Activated CD4-positive, alpha-beta memory T cell treated with anti-CD3 and anti-CD28 coated beads for 36 hours (primary cell): ENCODE results near the gene TMED7. TPM values are rescaled to one million over a fixed set of nuclear protein-coding genes. Genes with fewer than 3 reads are reported as not detected.
A peak's percentile ranks its signal among the peaks of the same experiment; 100 is the strongest.

Experiments used
- CTCF ChIA-PET: fragments of 350-600 bp; sonication (Branson Sonifier 250); formaldehyde crosslinking; loops from one replicate; lab custom pipeline; 2021; ENCODE audit warnings: antibody characterized with exemption, inconsistent platforms; lab: Charles Lee
- POLR2A ChIA-PET: fragments of 350-600 bp; sonication (Branson Sonifier 250); formaldehyde crosslinking; loops from one replicate; lab custom pipeline; 2021; ENCODE audit warnings: antibody characterized with exemption; lab: Charles Lee
- DNase-seq: peaks from one replicate; pipeline ENCODE4 v3.0.0-alpha.2; 2020
- H3K27ac Mint-ChIP-seq: one replicate; pipeline ENCODE4 v1.8.0; 2021; ENCODE audit warnings: mixed read lengths
- H3K27me3 Mint-ChIP-seq: one replicate; pipeline ENCODE4 v1.8.0; 2021; ENCODE audit warnings: mixed read lengths
- H3K36me3 Mint-ChIP-seq: one replicate; pipeline ENCODE4 v1.8.0; 2021; ENCODE audit warnings: mixed read lengths
- H3K4me1 Mint-ChIP-seq: one replicate; pipeline ENCODE4 v1.8.0; 2021; ENCODE audit warnings: low read depth, mixed read lengths
- H3K4me3 Mint-ChIP-seq: one replicate; pipeline ENCODE4 v1.8.0; 2021; ENCODE audit warnings: mild to moderate bottlenecking, mixed read lengths
- H3K9me3 Mint-ChIP-seq: one replicate; pipeline ENCODE4 v1.8.0; 2021; ENCODE audit warnings: mixed read lengths
- intact Hi-C: fragments of 100-400 bp; cut with micrococcal nuclease; formaldehyde crosslinking; loops from one replicate; pipeline ENCODE4 v1.15.1; 2023
- total RNA-seq, 2 experiments: library from RNA; stranded (reverse); gene quantifications; one replicate each; pipeline ENCODE4 v1.2.3, GENCODE V29; 2021

TMED7 gene
- total RNA-seq, 2 experiments from 2014 or later, result 42.2 to 44.1 TPM

- ChIA-PET CTCF (interaction anchor here (0.8 to 2.2 kb wide), 10 partner anchors 8 to 371 kb away, joined by 3 to 6 read pairs (median 4); partner anchors contain the start of genes AP3S1 and ATG12), POLR2A (interaction anchor here (0.9 to 4.3 kb wide), 7 partner anchors 9 to 329 kb away, joined by 3 to 18 read pairs (median 5); partner anchors contain the start of genes AP3S1, ATG12, CCDC112 and FEM1C)
- peaks cover 1% of the 10 kb centered on the region for H3K36me3 Mint-ChIP-seq
- H3K27ac Mint-ChIP-seq, result peak overlapping the region; percentile 43
- H3K4me1 Mint-ChIP-seq, result peaks cover 23% of the 10 kb centered on the region
- no peak for DNase-seq
- intact Hi-C loops, result loop anchor here (5.0 kb wide), 2 partner anchors 163 to 453 kb away; no protein-coding TSS in a partner anchor
- H3K4me3 Mint-ChIP-seq, result no peak overlapping the region
- no peaks in the 10 kb centered on the region for H3K9me3 Mint-ChIP-seq
- H3K27me3 Mint-ChIP-seq, result no peaks in the 10 kb centered on the region
These were observed 842 bp downstream of the TMED7 start for GRCh38 chr5:115624994-115625393.

GRCh38 chr5:115623658-115624057 is 2.2 kb downstream of the TMED7 start:
- intact Hi-C loops, result no loop called here
- Mint-ChIP-seq H3K4me3 (no peak overlapping the region), H3K36me3 (peaks cover 9% of the 10 kb centered on the region), H3K27me3 (no peaks in the 10 kb centered on the region), H3K9me3 (no peaks in the 10 kb centered on the region), H3K4me1 (peaks cover 23% of the 10 kb centered on the region), H3K27ac (no peak overlapping the region)
- ChIA-PET CTCF (interaction anchor here (0.6 to 2.2 kb wide), 3 partner anchors 9 to 50 kb away, joined by 3 to 6 read pairs (median 4); no protein-coding TSS in a partner anchor), POLR2A (interaction anchor here (4.3 kb wide), 1 partner anchor 80 kb away, joined by 18 read pairs; the partner anchor contains the start of gene FEM1C)
- DNase-seq, result no peak

DNA sequence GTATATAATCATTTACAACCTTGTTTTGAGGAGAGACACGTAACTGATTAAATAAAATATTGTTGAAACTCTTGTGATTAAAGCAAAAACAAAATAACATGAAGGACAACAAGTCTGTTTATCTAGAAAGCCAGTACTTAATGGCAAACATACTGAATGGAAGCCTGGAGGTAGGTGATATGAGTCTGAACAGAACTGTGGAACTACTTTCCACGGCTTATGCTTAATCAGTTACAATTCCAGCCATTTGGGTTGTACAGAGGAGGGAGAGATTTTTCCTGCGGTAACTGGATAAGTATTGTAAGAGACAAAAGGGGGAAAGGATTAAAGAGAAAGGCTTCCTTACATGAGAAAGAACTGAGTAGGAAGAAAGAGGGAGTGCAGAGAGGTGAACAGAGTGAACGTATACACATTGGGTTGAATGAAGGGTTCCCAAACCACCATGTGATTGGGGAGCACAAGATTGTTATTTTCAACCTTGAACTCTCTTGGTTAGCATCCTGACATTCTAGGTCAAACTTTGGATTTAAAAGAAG is 4.4 kb downstream of the TMED7 start:
- Mint-ChIP-seq H3K27ac (no peak overlapping the region), H3K4me3 (no peak overlapping the region), H3K27me3 (no peaks in the 10 kb centered on the region), H3K9me3 (no peaks in the 10 kb centered on the region), H3K36me3 (peaks cover 17% of the 10 kb centered on the region), H3K4me1 (peaks cover 18% of the 10 kb centered on the region)
- ChIA-PET CTCF (no interaction called here), POLR2A (no interaction called here)
- no peak for DNase-seq
- intact Hi-C loops, result no loop called here

- H3K4me3 Mint-ChIP-seq, result no peak overlapping the region
- no peak overlapping the region for H3K27ac Mint-ChIP-seq
- H3K4me1 Mint-ChIP-seq, result peaks cover 8% of the 10 kb centered on the region
- ChIA-PET CTCF (interaction anchor here (0.9 to 1.4 kb wide), 3 partner anchors 9 to 215 kb away, joined by 3 read pairs; partner anchors contain the start of gene TMED7), POLR2A (interaction anchor here (2.3 kb wide), 1 partner anchor 8 kb away, joined by 7 read pairs; no protein-coding TSS in a partner anchor)
- H3K36me3 Mint-ChIP-seq, result peaks cover 32% of the 10 kb centered on the region
- H3K9me3 Mint-ChIP-seq, result no peaks in the 10 kb centered on the region
- intact Hi-C loops, result no loop called here
- no peaks in the 10 kb centered on the region for H3K27me3 Mint-ChIP-seq
- no peak for DNase-seq
These were observed 8.9 kb downstream of the TMED7 start for GRCh38 chr5:115616892-115617291.

- no peak for DNase-seq
- H3K27ac Mint-ChIP-seq, result no peak overlapping the region
- H3K4me1 Mint-ChIP-seq, result peaks cover 6% of the 10 kb centered on the region
- peaks cover 32% of the 10 kb centered on the region for H3K36me3 Mint-ChIP-seq
- ChIA-PET CTCF (interaction anchor here (0.7 to 1.4 kb wide), 4 partner anchors 9 to 215 kb away, joined by 3 read pairs; partner anchors contain the start of gene TMED7), POLR2A (interaction anchor here (2.3 kb wide), 1 partner anchor 8 kb away, joined by 7 read pairs; no protein-coding TSS in a partner anchor)
- H3K27me3 Mint-ChIP-seq, result no peaks in the 10 kb centered on the region
- no peaks in the 10 kb centered on the region for H3K9me3 Mint-ChIP-seq
- intact Hi-C loops, result no loop called here
- no peak overlapping the region for H3K4me3 Mint-ChIP-seq
These were observed 9.4 kb downstream of the TMED7 start for GRCh38 chr5:115616472-115616871.

GRCh38 chr5:115611873-115612272 is 14.0 kb downstream of the TMED7 start:
- Mint-ChIP-seq H3K4me3 (no peak overlapping the region), H3K9me3 (no peaks in the 10 kb centered on the region), H3K27ac (no peak overlapping the region), H3K36me3 (peaks cover 19% of the 10 kb centered on the region), H3K4me1 (peaks cover 8% of the 10 kb centered on the region), H3K27me3 (no peaks in the 10 kb centered on the region)
- ChIA-PET POLR2A (no interaction called here), CTCF (no interaction called here)
- intact Hi-C loops, result no loop called here
- DNase-seq, result no peak

DNA sequence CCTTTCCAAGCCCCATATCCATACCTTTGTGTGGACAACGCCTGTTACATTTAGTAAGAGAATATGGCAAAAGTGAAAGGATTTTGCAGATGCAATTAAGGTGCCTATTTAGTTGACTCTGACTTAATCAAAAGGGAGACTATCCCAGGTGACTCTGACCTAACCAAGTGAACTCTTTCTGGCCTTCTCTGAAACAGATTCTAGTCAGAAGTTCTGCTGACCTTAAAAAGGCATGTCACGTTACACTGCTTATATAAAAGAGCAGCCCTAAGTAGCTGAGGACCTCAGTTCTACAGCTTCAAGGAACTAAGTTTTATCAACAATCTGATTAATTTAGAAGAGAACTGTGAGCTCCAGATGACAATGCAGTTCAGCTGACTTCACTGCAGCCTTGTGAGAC is 17.9 kb downstream of the TMED7 start:
- CTCF ChIA-PET, result no interaction called here
- peaks cover 10% of the 10 kb centered on the region for H3K4me1 Mint-ChIP-seq
- no peak for DNase-seq
- H3K36me3 Mint-ChIP-seq, result peaks cover 16% of the 10 kb centered on the region
- no peaks in the 10 kb centered on the region for H3K27me3 Mint-ChIP-seq
- H3K9me3 Mint-ChIP-seq, result no peaks in the 10 kb centered on the region
- no peak overlapping the region for H3K27ac Mint-ChIP-seq
- intact Hi-C loops, result no loop called here
- H3K4me3 Mint-ChIP-seq, result no peak overlapping the region
- POLR2A ChIA-PET, result interaction anchor here (1.2 kb wide), 1 partner anchor 11 kb away, joined by 3 read pairs; no protein-coding TSS in a partner anchor

- H3K4me3 Mint-ChIP-seq, result no peak overlapping the region
- POLR2A ChIA-PET, result no interaction called here
- CTCF ChIA-PET, result interaction anchor here (1.0 kb wide), 1 partner anchor 225 kb away, joined by 3 read pairs; no protein-coding TSS in a partner anchor
- H3K27ac Mint-ChIP-seq, result no peak overlapping the region
- no peaks in the 10 kb centered on the region for H3K27me3 Mint-ChIP-seq
- intact Hi-C loops, result no loop called here
- DNase-seq, result no peak
- H3K4me1 Mint-ChIP-seq, result peaks cover 22% of the 10 kb centered on the region
- no peaks in the 10 kb centered on the region for H3K9me3 Mint-ChIP-seq
- peaks cover 19% of the 10 kb centered on the region for H3K36me3 Mint-ChIP-seq
These were observed 20.4 kb downstream of the TMED7 start for GRCh38 chr5:115605436-115605835.

- Mint-ChIP-seq H3K36me3 (peaks cover 15% of the 10 kb centered on the region), H3K4me1 (peaks cover 25% of the 10 kb centered on the region), H3K4me3 (peak overlapping the region; percentile 50), H3K27me3 (no peaks in the 10 kb centered on the region), H3K27ac (peak overlapping the region; percentile 18), H3K9me3 (no peaks in the 10 kb centered on the region)
- ChIA-PET CTCF (interaction anchor here (2.0 kb wide), 1 partner anchor 12 kb away, joined by 6 read pairs; no protein-coding TSS in a partner anchor), POLR2A (interaction anchor here (0.9 kb wide), 1 partner anchor 27 kb away, joined by 4 read pairs; no protein-coding TSS in a partner anchor)
- no peak for DNase-seq
- intact Hi-C loops, result no loop called here
These were observed 23.2 kb downstream of the TMED7 start for GRCh38 chr5:115602591-115603125.

GRCh38 chr5:115601701-115602590 is 23.9 kb downstream of the TMED7 start, which contains the start of gene TICAM2:
TSS of gene TICAM2 (minus strand) at chr5:115602479. CDS start at chr5:115581256, 21,223 bp downstream.
- H3K27me3 Mint-ChIP-seq, result no peaks in the 10 kb centered on the region
- intact Hi-C loops, result loop anchor here (1.0 to 2.0 kb wide), 2 partner anchors 24 to 57 kb away; partner anchors contain the start of genes FEM1C and TMED7
- no peaks in the 10 kb centered on the region for H3K9me3 Mint-ChIP-seq
- CTCF ChIA-PET, result interaction anchor here (0.7 to 2.0 kb wide), 2 partner anchors 13 to 23 kb away, joined by 3 to 6 read pairs; no protein-coding TSS in a partner anchor
- peaks cover 15% of the 10 kb centered on the region for H3K36me3 Mint-ChIP-seq
- peaks cover 25% of the 10 kb centered on the region for H3K4me1 Mint-ChIP-seq
- H3K4me3 Mint-ChIP-seq, result peak within 1 kb of the TSS; percentile 53
- POLR2A ChIA-PET, result interaction anchor here (0.8 to 0.9 kb wide), 2 partner anchors 23 to 28 kb away, joined by 4 read pairs; partner anchors contain the start of gene TMED7
- H3K27ac Mint-ChIP-seq, result peak within 1 kb of the TSS; percentile 18
- peak; percentile 76 for DNase-seq

DNA sequence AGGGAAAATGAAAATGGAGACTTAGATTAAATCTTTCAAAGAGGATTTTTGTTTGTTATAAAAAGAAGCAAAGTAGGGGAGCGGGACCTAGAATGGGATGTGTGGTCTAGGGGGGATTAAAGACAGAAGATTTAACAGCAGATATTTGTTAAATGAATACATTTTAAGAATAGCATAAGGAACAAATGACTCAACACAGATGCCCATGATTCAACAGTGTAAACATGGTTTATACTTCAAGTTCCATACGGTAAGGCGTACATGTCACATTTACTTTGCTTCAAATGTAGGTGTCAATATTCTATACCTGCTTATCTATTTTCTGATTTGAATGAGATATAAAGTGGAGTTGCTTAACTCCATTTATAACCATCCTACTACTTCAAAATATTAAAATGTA is 25.1 kb downstream of the TMED7 start:
- peaks cover 25% of the 10 kb centered on the region for H3K4me1 Mint-ChIP-seq
- no peak overlapping the region for H3K27ac Mint-ChIP-seq
- no peaks in the 10 kb centered on the region for H3K27me3 Mint-ChIP-seq
- ChIA-PET CTCF (interaction anchor here (2.0 kb wide), 1 partner anchor 14 kb away, joined by 6 read pairs; no protein-coding TSS in a partner anchor), POLR2A (no interaction called here)
- intact Hi-C loops, result loop anchor here (1.0 to 2.0 kb wide), 2 partner anchors 26 to 56 kb away; partner anchors contain the start of genes FEM1C and TMED7
- H3K4me3 Mint-ChIP-seq, result no peak overlapping the region
- no peak for DNase-seq
- H3K36me3 Mint-ChIP-seq, result peaks cover 15% of the 10 kb centered on the region
- H3K9me3 Mint-ChIP-seq, result no peaks in the 10 kb centered on the region
